IPS-18a (cell line): ENCODE measurements around the gene HERC2.

ENCODE experiments used
- H3K27ac ChIP-seq: one replicate; pipeline ENCODE4 v1.5.1; 2013; ENCODE audit warnings: low read length
- H3K27me3 ChIP-seq: one replicate; pipeline ENCODE4 v1.6.1; 2013; ENCODE audit warnings: mild to moderate bottlenecking, low read length; ENCODE audit not compliant: control insufficient read depth, insufficient read depth
- H3K36me3 ChIP-seq: one replicate; pipeline ENCODE4 v1.6.1; 2013; ENCODE audit warnings: low read depth, low read length; ENCODE audit not compliant: control insufficient read depth
- H3K4me1 ChIP-seq: one replicate; pipeline ENCODE4 v1.6.1; 2013; ENCODE audit warnings: low read depth, low read length; ENCODE audit not compliant: control insufficient read depth
- H3K4me3 ChIP-seq: one replicate; pipeline ENCODE4 v1.5.1; 2013; ENCODE audit warnings: low read length
- H3K9ac ChIP-seq: one replicate; pipeline ENCODE4 v1.6.1; 2013; ENCODE audit warnings: mild to moderate bottlenecking, low read length, moderate library complexity
- H3K9me3 ChIP-seq: one replicate; pipeline ENCODE4 v1.6.1; 2013; ENCODE audit warnings: low read depth, low read length; ENCODE audit not compliant: control insufficient read depth

Gene HERC2

GRCh38 chr15:28084547-28084946 is 237.4 kb downstream of the HERC2 start:
- H3K36me3 ChIP-seq: no peaks in the 10 kb centered on the region

GRCh38 chr15:28082891-28083684 is 238.9 kb downstream of the HERC2 start:
- H3K27ac ChIP-seq: no peak overlapping the region
- no peaks in the 10 kb centered on the region for H3K36me3 ChIP-seq
- H3K4me3 ChIP-seq: no peak overlapping the region
- no peak overlapping the region for H3K9ac ChIP-seq
- H3K4me1 ChIP-seq: peaks cover 6% of the 10 kb centered on the region
- no peaks in the 10 kb centered on the region for H3K27me3 ChIP-seq
- H3K9me3 ChIP-seq: no peaks in the 10 kb centered on the region

More at GRCh38 chr15:28084547-28084946, 237.4 kb downstream of the HERC2 start:
- Histone ChIP-seq H3K27me3 (no peaks in the 10 kb centered on the region), H3K4me3 (no peak overlapping the region), H3K9ac (no peak overlapping the region), H3K9me3 (no peaks in the 10 kb centered on the region), H3K27ac (no peak overlapping the region), H3K4me1 (peaks cover 6% of the 10 kb centered on the region)

GRCh38 chr15:28081594-28081993 is 240.4 kb downstream of the HERC2 start:
- peaks cover 6% of the 10 kb centered on the region for H3K4me1 ChIP-seq
- no peaks in the 10 kb centered on the region for H3K9me3 ChIP-seq
- H3K4me3 ChIP-seq: no peak overlapping the region
- H3K27ac ChIP-seq: no peak overlapping the region
- H3K9ac ChIP-seq: no peak overlapping the region
- H3K36me3 ChIP-seq: no peaks in the 10 kb centered on the region
- H3K27me3 ChIP-seq: no peaks in the 10 kb centered on the region

GRCh38 chr15:28080386-28080785 is 241.6 kb downstream of the HERC2 start:
- Histone ChIP-seq H3K27ac (no peak overlapping the region), H3K9me3 (no peaks in the 10 kb centered on the region), H3K9ac (no peak overlapping the region), H3K4me3 (no peak overlapping the region), H3K36me3 (no peaks in the 10 kb centered on the region), H3K4me1 (peaks cover 6% of the 10 kb centered on the region), H3K27me3 (no peaks in the 10 kb centered on the region)

GRCh38 chr15:28079313-28079969 is 242.5 kb downstream of the HERC2 start:
- H3K9ac ChIP-seq: no peak overlapping the region
- H3K27me3 ChIP-seq: no peaks in the 10 kb centered on the region
- H3K27ac ChIP-seq: no peak overlapping the region
- H3K4me3 ChIP-seq: no peak overlapping the region
- no peaks in the 10 kb centered on the region for H3K36me3 ChIP-seq
- H3K9me3 ChIP-seq: no peaks in the 10 kb centered on the region
- H3K4me1 ChIP-seq: peaks cover 6% of the 10 kb centered on the region

GRCh38 chr15:28078191-28078719 is 243.7 kb downstream of the HERC2 start:
- no peaks in the 10 kb centered on the region for H3K9me3 ChIP-seq
- no peaks in the 10 kb centered on the region for H3K27me3 ChIP-seq
- H3K9ac ChIP-seq: no peak overlapping the region
- no peak overlapping the region for H3K27ac ChIP-seq
- no peak overlapping the region for H3K4me3 ChIP-seq
- H3K36me3 ChIP-seq: no peaks in the 10 kb centered on the region
- H3K4me1 ChIP-seq: peaks cover 6% of the 10 kb centered on the region

- no peaks in the 10 kb centered on the region for H3K36me3 ChIP-seq
Measured at GRCh38 chr15:28075573-28075972, 246.4 kb downstream of the HERC2 start.

GRCh38 chr15:28068930-28069329 is 253.0 kb downstream of the HERC2 start:
- H3K9ac ChIP-seq: no peak overlapping the region
- no peak overlapping the region for H3K4me3 ChIP-seq
- H3K4me1 ChIP-seq: peaks cover 5% of the 10 kb centered on the region
- no peaks in the 10 kb centered on the region for H3K27me3 ChIP-seq
- H3K27ac ChIP-seq: no peak overlapping the region
- no peaks in the 10 kb centered on the region for H3K36me3 ChIP-seq
- no peaks in the 10 kb centered on the region for H3K9me3 ChIP-seq

More at GRCh38 chr15:28075573-28075972, 246.4 kb downstream of the HERC2 start:
- Histone ChIP-seq H3K27ac (no peak overlapping the region), H3K4me3 (no peak overlapping the region), H3K9me3 (no peaks in the 10 kb centered on the region), H3K9ac (no peak overlapping the region), H3K27me3 (no peaks in the 10 kb centered on the region), H3K4me1 (peaks cover 5% of the 10 kb centered on the region)

- Histone ChIP-seq H3K27me3 (no peaks in the 10 kb centered on the region), H3K4me3 (no peak overlapping the region), H3K9me3 (no peaks in the 10 kb centered on the region), H3K36me3 (no peaks in the 10 kb centered on the region), H3K27ac (no peak overlapping the region), H3K4me1 (peaks cover 5% of the 10 kb centered on the region), H3K9ac (no peak overlapping the region)
Measured at GRCh38 chr15:28066231-28066630, 255.7 kb downstream of the HERC2 start.
